B cell (primary cell): ENCODE data around the gene ABHD18. TPM values are rescaled to one million over a fixed set of nuclear protein-coding genes. Genes with fewer than 3 reads are reported as not detected.

Experiments used
- ATAC-seq: fragments of 200-7000 bp; cut with Tn5 transposase; one replicate; pipeline ENCODE4 v1.10.0; 2021; ENCODE audit warnings: low read depth, mild to moderate bottlenecking, moderate number of reproducible peaks, moderate library complexity
- CTCF ChIA-PET: fragments of 350-600 bp; sonication (Branson Sonifier 250); formaldehyde crosslinking; loops from one replicate; lab custom pipeline; 2021; ENCODE audit warnings: antibody characterized with exemption, inconsistent platforms; lab: Charles Lee
- POLR2A ChIA-PET: fragments of 350-600 bp; sonication (Branson Sonifier 250); formaldehyde crosslinking; loops from one replicate; lab custom pipeline; 2021; ENCODE audit warnings: antibody characterized with exemption; lab: Charles Lee
- DNase-seq: peaks from one replicate; pipeline ENCODE4 v3.0.0; 2013
- H2AFZ ChIP-seq: 2 replicates; pipeline ENCODE4 v1.6.1; 2012; ENCODE audit warnings: mild to moderate bottlenecking, low read depth, low read length; ENCODE audit not compliant: insufficient read depth, poor library complexity, severe bottlenecking
- H3K27ac ChIP-seq, 2 donors: 1 replicate in 1 of 2; 2 replicates in 1 of 2; pipeline ENCODE4 v1.5.1; 2012 to 2013; ENCODE audit warnings: low read length in 2 of 2, mild to moderate bottlenecking in 2 of 2, moderate library complexity in 1 of 2
- H3K27me3 ChIP-seq, 4 experiments: fragments of 200-600 bp in 1 of 4; sonication (generic) in 1 of 4; replicated peaks in 1 of 4; 1 replicate in 2 of 4; 2 replicates in 2 of 4; pipeline versions ENCODE4 v1.6.1 to v1.7.0; 2013 to 2016; ENCODE audit warnings: low read length in 3 of 4, mild to moderate bottlenecking in 2 of 4, mixed read lengths in 1 of 4, moderate library complexity in 1 of 4; ENCODE audit not compliant: insufficient read depth in 4 of 4, control insufficient read depth in 3 of 4; ENCODE audit errors: control extremely low read depth in 1 of 4
- H3K36me3 ChIP-seq, 2 experiments: replicated peaks in 1 of 2; 1 replicate in 1 of 2; 2 replicates in 1 of 2; pipeline versions ENCODE4 v1.6.1 to v1.7.1; 2013; ENCODE audit warnings: low read length in 1 of 2; ENCODE audit not compliant: insufficient read depth in 2 of 2, control insufficient read depth in 1 of 2; ENCODE audit errors: control extremely low read depth in 1 of 2, extremely low read depth in 1 of 2
- H3K4me1 ChIP-seq, 2 donors: fragments of 200-600 bp in 1 of 2; sonication (generic) in 1 of 2; 1 replicate in 1 of 2; 2 replicates in 1 of 2; pipeline versions ENCODE4 v1.5.1 to v1.6.1; 2013 to 2017; ENCODE audit warnings: low read length in 2 of 2; ENCODE audit not compliant: control insufficient read depth in 2 of 2, insufficient read depth in 2 of 2
- H3K4me2 ChIP-seq: replicated peaks from 2 replicates; pipeline ENCODE3; 2012; ENCODE audit warnings: mild to moderate bottlenecking, low read depth, low read length; ENCODE audit not compliant: poor library complexity, severe bottlenecking
- H3K4me3 ChIP-seq, 5 experiments: fragments of 200-600 bp in 1 of 5; sonication (generic) in 1 of 5; 1 replicate in 3 of 5; 2 replicates in 2 of 5; pipeline versions ENCODE4 v1.5.1 to v1.7.0; 2011 to 2016; ENCODE audit warnings: low read length in 4 of 5, mild to moderate bottlenecking in 4 of 5, low read depth in 2 of 5, control low read depth in 1 of 5, moderate library complexity in 1 of 5; ENCODE audit not compliant: insufficient read depth in 1 of 5; ENCODE audit errors: control extremely low read depth in 1 of 5, extremely low read depth in 1 of 5
- H3K79me2 ChIP-seq: fragments of 200-600 bp; sonication (generic); one replicate; pipeline ENCODE4 v1.6.0; 2016; ENCODE audit warnings: low read length; ENCODE audit not compliant: control insufficient read depth, insufficient read depth
- H3K9ac ChIP-seq: fragments of 200-600 bp; sonication (generic); 2 replicates; pipeline ENCODE4 v1.6.1; 2017; ENCODE audit warnings: mild to moderate bottlenecking, low read length, moderate library complexity
- H3K9me3 ChIP-seq, 3 donors: one replicate each; pipeline versions ENCODE4 v1.6.1 to v1.7.1; 2013; ENCODE audit warnings: low read length in 2 of 3; ENCODE audit not compliant: control insufficient read depth in 2 of 3, insufficient read depth in 1 of 3; ENCODE audit errors: control extremely low read depth in 1 of 3
- H4K20me1 ChIP-seq: 2 replicates; pipeline ENCODE4 v1.6.0; 2012; ENCODE audit warnings: mild to moderate bottlenecking, low read length; ENCODE audit not compliant: insufficient read depth, control insufficient read depth, poor library complexity, severe bottlenecking
- H3K27ac Mint-ChIP-seq: one replicate; pipeline ENCODE4 v1.8.0; 2021; ENCODE audit warnings: mixed read lengths
- H3K27me3 Mint-ChIP-seq: one replicate; pipeline ENCODE4 v1.8.0; 2021; ENCODE audit warnings: mixed read lengths
- H3K4me1 Mint-ChIP-seq: one replicate; pipeline ENCODE4 v1.8.0; 2021; ENCODE audit warnings: mixed read lengths
- H3K4me3 Mint-ChIP-seq: one replicate; pipeline ENCODE4 v1.8.0; 2021; ENCODE audit warnings: mixed read lengths
- H3K9me3 Mint-ChIP-seq: one replicate; pipeline ENCODE4 v1.8.0; 2022; ENCODE audit warnings: mixed read lengths; ENCODE audit not compliant: insufficient read depth
- CTCF ChIP-seq: fragments of 200-600 bp; IDR thresholded peaks from one replicate; pipeline ENCODE4 v1.8.0; 2022; ENCODE audit warnings: antibody characterized with exemption, mild to moderate bottlenecking
- EZH2 ChIP-seq: IDR thresholded peaks from 2 replicates; pipeline ENCODE4 v1.6.1; 2012; ENCODE audit warnings: borderline replicate concordance, low read depth, mild to moderate bottlenecking, moderate library complexity, low read length; ENCODE audit not compliant: insufficient read depth, poor library complexity, severe bottlenecking
- WGBS: methylation state at CpG from one replicate; pipeline ENCODE4 v1.1.5; 2013; ENCODE audit warnings: missing lambda C conversion rate; ENCODE audit not compliant: insufficient coverage; 5-methylcytosine and 5-hydroxymethylcytosine counted together
- intact Hi-C: fragments of 100-400 bp; cut with micrococcal nuclease; formaldehyde crosslinking; loops from one replicate; pipeline ENCODE4 v1.10.0; 2022
- polyA plus RNA-seq: library from polyadenylated mRNA; depleted of rRNA; stranded (reverse); fragments of >200 nt; gene quantifications from 2 replicates; pipeline ENCODE4 v1.2.3, GENCODE V29; 2012
- total RNA-seq, 2 donors: library from RNA; stranded (reverse); fragments of 120-200 nt in 1 of 2; gene quantifications; 1 replicate in 1 of 2; 2 replicates in 1 of 2; pipeline versions ENCODE4 v1.2.3 to v1.2.4, GENCODE V29; 2013 to 2022

ABHD18 gene
- total and polyA plus RNA-seq, 2 donors (not counting 1 experiment from before 2014, with no cell fraction given) = 6.3 to 17.5 TPM

GRCh38 chr4:127916512-127916911 is 48.7 kb upstream of the ABHD18 start:
- ATAC-seq (no peak), DNase-seq (no peak)
- H3K36me3 ChIP-seq = peaks cover 13 to 29% of the 10 kb centered on the region in 2 experiments
- no peak overlapping the region for H3K4me2 ChIP-seq
- H3K27ac ChIP-seq = no peak overlapping the region
- no CpG with 5 or more reads among the region's 3 CpGs for WGBS
- Mint-ChIP-seq H3K4me1 (no peaks in the 10 kb centered on the region), H3K27ac (no peak overlapping the region), H3K4me3 (no peak overlapping the region), H3K9me3 (no peaks in the 10 kb centered on the region), H3K27me3 (no peaks in the 10 kb centered on the region)
- H3K4me3 ChIP-seq = no peak overlapping the region
- TF ChIP-seq CTCF (no peak), EZH2 (no peak)
- H3K9ac ChIP-seq = no peak overlapping the region
- no peak overlapping the region for H2AFZ ChIP-seq
- H3K79me2 ChIP-seq = no peaks in the 10 kb centered on the region
- intact Hi-C loops = no loop called here
- POLR2A ChIA-PET = no interaction called here
- H3K9me3 ChIP-seq = no peaks in the 10 kb centered on the region
- no peaks in the 10 kb centered on the region for H3K27me3 ChIP-seq
- CTCF ChIA-PET = interaction anchor here (0.6 kb wide), 1 partner anchor 50 kb away, joined by 3 read pairs; no protein-coding TSS in a partner anchor
- H4K20me1 ChIP-seq = no peaks in the 10 kb centered on the region
- H3K4me1 ChIP-seq = no peaks in the 10 kb centered on the region

- no peak overlapping the region for H3K27ac ChIP-seq
- H3K9me3 ChIP-seq = no peaks in the 10 kb centered on the region
- peaks cover 13 to 34% of the 10 kb centered on the region in 2 experiments for H3K36me3 ChIP-seq
- H2AFZ ChIP-seq = no peak overlapping the region
- no peaks in the 10 kb centered on the region for H3K9me3 Mint-ChIP-seq
- no peak for TF ChIP-seq CTCF
- TF ChIP-seq EZH2 = no peak
- no peak for DNase-seq
- no peak overlapping the region for H3K4me3 ChIP-seq
- no peaks in the 10 kb centered on the region for H3K4me1 Mint-ChIP-seq
- intact Hi-C loops = no loop called here
- H3K4me2 ChIP-seq = no peak overlapping the region
- ChIA-PET POLR2A (no interaction called here), CTCF (interaction anchor here (0.6 kb wide), 1 partner anchor 50 kb away, joined by 3 read pairs; no protein-coding TSS in a partner anchor)
- H3K27me3 Mint-ChIP-seq = no peaks in the 10 kb centered on the region
- H3K4me1 ChIP-seq = no peaks in the 10 kb centered on the region
- no peak overlapping the region for H3K9ac ChIP-seq
- no peaks in the 10 kb centered on the region for H3K27me3 ChIP-seq
- no peak overlapping the region for H3K27ac Mint-ChIP-seq
- no peaks in the 10 kb centered on the region for H3K79me2 ChIP-seq
- no peak for ATAC-seq
- H4K20me1 ChIP-seq = no peaks in the 10 kb centered on the region
- no peak overlapping the region for H3K4me3 Mint-ChIP-seq
Observed at GRCh38 chr4:127917151-127917550, 48.1 kb upstream of the ABHD18 start.
